Iris pigment epithelial cell (primary cell): ENCODE results near the gene OOSP4A.

Experiments
- DNase-seq: peaks from one replicate; pipeline ENCODE4 v3.0.0-alpha.2; 2011; ENCODE audit warnings: low read depth

OOSP4A gene

GRCh38 chr11:59963733-59964132, at the start of gene OOSP4A:
Gene OOSP4A (plus strand): TSS chr11:59964033. CDS start chr11:59964033, 0 bp downstream.
- no peak for DNase-seq

- peak; percentile 16 for DNase-seq
These were observed 45.4 kb upstream of the OOSP4A start for GRCh38 chr11:59918480-59918879.

- peak; percentile 42 for DNase-seq
These were observed 44.7 kb upstream of the OOSP4A start for GRCh38 chr11:59918987-59919589.

GRCh38 chr11:59923813-59924212, 40.0 kb upstream of the OOSP4A start:
- no peak for DNase-seq

- DNase-seq, result no peak
These were observed 32.1 kb upstream of the OOSP4A start for GRCh38 chr11:59931688-59932087.

- DNase-seq, result no peak
These were observed 25.7 kb upstream of the OOSP4A start, which contains the start of gene OOSP1 for GRCh38 chr11:59938132-59938531. Gene OOSP1 (plus strand): TSS chr11:59938432. CDS start chr11:59938455, 23 bp downstream.

GRCh38 chr11:59938718-59939117, 25.1 kb upstream of the OOSP4A start:
- DNase-seq, result no peak

- no peak for DNase-seq
These were observed 24.4 kb upstream of the OOSP4A start for GRCh38 chr11:59939482-59939881.

GRCh38 chr11:59941091-59941490, 22.7 kb upstream of the OOSP4A start:
- no peak for DNase-seq

GRCh38 chr11:59943997-59944714, 19.7 kb upstream of the OOSP4A start:
- no peak for DNase-seq

GRCh38 chr11:59944720-59945119, 19.1 kb upstream of the OOSP4A start:
- no peak for DNase-seq

- DNase-seq, result no peak
These were observed 10.2 kb upstream of the OOSP4A start for GRCh38 chr11:59953463-59954218.

GRCh38 chr11:59954219-59954847, 9.5 kb upstream of the OOSP4A start:
- DNase-seq, result no peak

- peak; percentile 26 for DNase-seq
These were observed 6.7 kb upstream of the OOSP4A start for GRCh38 chr11:59957094-59957493.

GRCh38 chr11:59960502-59961381, 3.1 kb upstream of the OOSP4A start:
- DNase-seq, result no peak

GRCh38 chr11:59962107-59962482, 1.7 kb upstream of the OOSP4A start:
- no peak for DNase-seq

GRCh38 chr11:59965424-59965823, 1.6 kb downstream of the OOSP4A start:
- DNase-seq, result no peak

- DNase-seq, result no peak
These were observed 2.4 kb downstream of the OOSP4A start for GRCh38 chr11:59966201-59966600.

- no peak for DNase-seq
These were observed 4.0 kb downstream of the OOSP4A start for GRCh38 chr11:59967677-59968394.

GRCh38 chr11:59968395-59968783, 4.6 kb downstream of the OOSP4A start:
- no peak for DNase-seq

- DNase-seq, result no peak
These were observed 9.3 kb downstream of the OOSP4A start for GRCh38 chr11:59973097-59973496.
